Coronary artery (tissue), 2 donors: ENCODE measurements around the gene CYP3A5.
A peak's percentile ranks its signal among the peaks of the same experiment; 100 is the strongest.

Experiments
- DNase-seq: peaks from one replicate; pipeline ENCODE4 v3.0.0-alpha.2; 2017; ENCODE audit warnings: low spot score
- H3K27ac ChIP-seq, 2 donors: fragments of 200-600 bp; sonication (generic); one replicate each; pipeline ENCODE4 v1.5.1; 2016 to 2019
- H3K4me3 ChIP-seq: fragments of 200-600 bp; sonication (generic); 2 replicates; pipeline ENCODE4 v1.5.1; 2016; ENCODE audit warnings: mild to moderate bottlenecking, moderate library complexity
- CTCF ChIP-seq: fragments of 200-600 bp; sonication (generic); IDR thresholded peaks from one replicate; pipeline ENCODE4 v1.5.1; 2019; ENCODE audit warnings: antibody characterized with exemption

Gene CYP3A5

DNA sequence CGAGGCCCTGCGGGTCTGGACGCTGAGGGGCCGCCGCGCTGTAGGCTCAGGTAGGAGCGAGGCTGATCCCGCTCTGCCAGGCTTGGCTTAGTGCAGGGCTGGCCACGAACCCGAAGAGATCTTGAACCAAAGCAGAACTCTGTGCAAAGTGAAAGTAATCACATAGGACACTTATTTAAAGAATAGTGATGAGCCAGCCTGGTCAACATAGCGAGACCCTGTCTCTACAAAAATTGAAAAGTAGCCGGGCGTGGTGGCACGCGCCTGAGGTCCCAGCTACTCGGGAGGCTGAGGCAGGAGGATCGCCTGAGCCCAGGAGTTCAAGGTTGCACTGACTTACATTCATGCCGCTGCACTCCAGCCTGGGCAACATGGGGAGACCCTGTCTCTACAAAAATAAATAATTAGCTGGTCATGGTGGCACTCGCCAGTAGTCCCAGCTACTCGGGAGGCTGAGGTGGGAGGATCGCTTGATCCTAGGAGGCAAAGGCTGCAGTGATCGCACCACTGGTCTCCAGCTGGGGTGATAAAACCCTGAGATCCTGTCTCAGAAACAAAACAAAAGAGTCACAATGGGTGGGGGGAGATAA is 62.5 kb downstream of the CYP3A5 start:
- TF ChIP-seq CTCF: no peak
- Histone ChIP-seq H3K27ac (peak overlapping the region; percentile 79 to 88), H3K4me3 (peak overlapping the region; percentile 93)
- DNase-seq: no peak

- Histone ChIP-seq H3K27ac (peak within 1 kb of the TSS; percentile 79 to 88), H3K4me3 (peak within 1 kb of the TSS; percentile 93)
- no peak for TF ChIP-seq CTCF
- DNase-seq: peak; percentile 88
These were observed 63.2 kb downstream of the CYP3A5 start, which contains the start of gene ZSCAN25 for GRCh38 chr7:99616359-99617191. TSS of gene ZSCAN25 (plus strand) at chr7:99616946. CDS start at chr7:99619607, 2,661 bp downstream.

- Histone ChIP-seq H3K4me3 (peak overlapping the region; percentile 93), H3K27ac (peak overlapping the region in 1 of 2 donors; percentile 79)
- peak; percentile 17 for DNase-seq
- TF ChIP-seq CTCF: no peak
These were observed 63.8 kb downstream of the CYP3A5 start for GRCh38 chr7:99615989-99616358.

- DNase-seq: no peak
- H3K27ac ChIP-seq: no peak overlapping the region
- H3K4me3 ChIP-seq: no peak overlapping the region
- TF ChIP-seq CTCF: no peak
These were observed 65.3 kb downstream of the CYP3A5 start for GRCh38 chr7:99614495-99614894.

DNA sequence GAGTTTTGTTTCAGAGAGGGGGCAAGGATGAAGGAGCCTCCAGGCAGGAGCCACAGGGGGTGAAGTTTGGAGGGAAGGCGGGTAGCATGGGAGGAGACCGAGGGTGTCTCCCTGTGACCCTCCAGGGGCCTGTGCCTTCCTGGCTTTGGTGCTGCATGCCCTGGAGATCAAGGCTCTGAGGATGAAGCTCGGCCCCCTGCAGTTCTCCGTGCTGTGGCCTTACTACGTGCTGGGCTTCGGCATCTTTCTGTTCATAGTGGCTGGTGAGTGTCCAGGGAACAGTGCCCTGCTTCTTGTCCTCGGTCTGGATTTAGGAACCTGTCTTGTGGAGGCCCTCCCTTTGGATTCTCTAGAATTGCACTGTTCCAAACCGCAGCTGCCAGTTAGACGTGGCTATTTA is 72.2 kb downstream of the CYP3A5 start:
- no peak for TF ChIP-seq CTCF
- H3K27ac ChIP-seq: no peak overlapping the region
- no peak overlapping the region for H3K4me3 ChIP-seq
- no peak for DNase-seq

DNA sequence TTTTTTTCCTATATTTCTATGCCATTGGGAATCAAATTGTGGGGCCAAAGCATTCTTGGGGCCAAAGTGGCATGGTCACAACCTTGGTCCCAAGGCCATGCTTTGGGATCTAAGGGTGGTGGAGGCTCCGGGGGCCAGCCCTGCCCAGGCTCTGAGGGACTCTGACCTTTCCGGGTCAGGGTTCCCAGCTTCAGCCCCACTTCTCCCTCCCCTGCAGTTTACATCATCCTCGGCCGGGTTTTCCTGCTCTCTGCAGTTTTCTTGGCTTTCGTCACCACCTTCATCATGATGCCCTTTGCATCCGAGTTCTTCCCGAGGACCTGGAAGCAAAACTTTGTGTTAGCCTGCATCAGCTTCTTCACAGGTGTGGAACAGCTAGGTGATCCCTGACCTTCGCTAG is 73.3 kb downstream of the CYP3A5 start:
- H3K27ac ChIP-seq: no peak overlapping the region
- H3K4me3 ChIP-seq: no peak overlapping the region
- no peak for DNase-seq
- no peak for TF ChIP-seq CTCF

GRCh38 chr7:99605527-99605926 is 74.3 kb downstream of the CYP3A5 start:
- no peak overlapping the region for H3K27ac ChIP-seq
- TF ChIP-seq CTCF: no peak
- no peak for DNase-seq
- H3K4me3 ChIP-seq: no peak overlapping the region
